GM12892 (cell line): ENCODE measurements around the gene ATXN10.

Experiments used
- POLR2A ChIP-seq: IDR thresholded peaks from 2 replicates; pipeline ENCODE4 v1.6.1; 2011; ENCODE audit warnings: low read depth, low read length, control low read depth
- POLR2AphosphoS5 ChIP-seq: IDR thresholded peaks from 2 replicates; pipeline ENCODE4 v1.6.1; 2011; ENCODE audit warnings: low read depth, low read length, control low read depth
- TAF1 ChIP-seq: IDR thresholded peaks from 2 replicates; pipeline ENCODE4 v1.6.1; 2011; ENCODE audit warnings: low read depth, mild to moderate bottlenecking, control low read depth, low read length, borderline replicate concordance

DNA sequence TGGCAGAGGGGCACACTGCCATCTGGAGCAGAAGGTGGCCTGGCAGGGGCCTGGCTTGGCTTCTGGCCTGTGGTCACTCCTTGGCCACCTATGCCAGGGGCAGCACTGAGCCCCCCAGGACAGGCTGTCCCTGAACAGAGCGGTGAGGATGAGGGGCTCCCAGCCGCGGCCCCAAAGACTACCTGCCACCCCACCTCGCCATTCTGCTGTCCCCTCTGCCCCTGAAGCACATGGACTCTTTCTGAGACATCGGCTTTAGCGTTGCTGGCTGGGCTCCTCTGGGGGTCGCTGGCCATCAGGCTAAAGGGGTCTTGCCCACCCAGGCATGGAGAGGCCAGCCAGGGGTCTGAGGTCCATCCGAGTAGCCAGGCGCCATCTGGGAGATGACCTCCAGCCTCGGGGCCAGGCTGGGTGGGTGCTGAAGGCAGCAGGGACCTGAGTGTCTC, 217.5 kb downstream of the ATXN10 start:
- TF ChIP-seq POLR2A (no peak), POLR2AphosphoS5 (no peak), TAF1 (no peak)
